ENCODE measurements around the gene OR5AU1.

Gene OR5AU1

DNA sequence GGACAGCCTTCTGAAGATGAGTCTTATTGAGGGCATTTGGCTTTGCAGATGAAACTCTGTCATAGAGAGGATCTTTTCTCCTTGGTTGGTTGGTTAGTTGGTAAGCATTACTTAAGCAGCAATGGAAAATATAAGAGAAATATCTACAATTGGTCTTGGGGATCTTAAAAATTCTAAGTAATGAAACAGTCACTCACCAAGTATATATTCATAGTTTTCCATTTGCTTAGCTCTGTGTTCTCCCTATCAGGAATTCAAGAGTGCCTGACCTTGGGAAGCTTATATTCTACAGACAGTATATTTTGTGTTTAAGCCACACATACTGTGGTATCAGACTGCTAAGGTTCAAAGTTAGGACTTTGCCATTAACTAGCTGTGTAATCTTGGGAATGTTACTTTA, at the start of gene OR5AU1:
Gene OR5AU1, minus strand, starts transcription at position 101 of the 400 bp plus-strand sequence. CDS start 191 bp downstream, outside the sequence.
- DNase-seq = no peak

DNA sequence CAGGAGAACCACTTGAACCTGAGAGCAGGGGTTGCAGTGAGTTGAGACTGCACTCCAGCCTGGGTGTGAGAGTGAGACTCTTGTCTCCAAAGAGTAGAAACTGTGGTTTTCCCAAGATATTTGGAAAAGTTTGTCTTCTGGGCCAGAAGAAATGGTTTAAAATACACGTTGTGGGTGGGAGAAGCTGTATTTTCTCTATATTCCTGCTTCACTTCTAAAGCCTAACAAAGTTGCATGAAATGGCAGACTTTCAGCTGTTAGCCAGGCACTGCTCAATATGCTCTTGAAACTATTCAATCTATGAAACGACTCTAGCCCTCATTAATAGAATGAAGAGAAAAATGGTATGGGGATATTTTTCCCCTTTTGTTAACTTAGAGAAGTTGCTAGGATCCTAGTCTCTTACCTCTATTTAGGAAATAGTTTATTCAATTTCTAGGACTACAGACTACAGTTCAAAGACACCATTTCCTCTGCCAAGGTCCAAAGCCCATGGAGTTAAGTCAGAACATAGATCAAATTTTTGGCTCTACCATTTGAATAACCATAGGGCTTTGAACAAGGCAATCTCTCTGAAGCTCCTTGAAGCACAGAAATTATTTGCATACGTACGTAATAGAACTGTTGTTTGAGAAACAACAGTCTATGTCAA, 49.3 kb upstream of the OR5AU1 start:
- DNase-seq = no peak

DNA sequence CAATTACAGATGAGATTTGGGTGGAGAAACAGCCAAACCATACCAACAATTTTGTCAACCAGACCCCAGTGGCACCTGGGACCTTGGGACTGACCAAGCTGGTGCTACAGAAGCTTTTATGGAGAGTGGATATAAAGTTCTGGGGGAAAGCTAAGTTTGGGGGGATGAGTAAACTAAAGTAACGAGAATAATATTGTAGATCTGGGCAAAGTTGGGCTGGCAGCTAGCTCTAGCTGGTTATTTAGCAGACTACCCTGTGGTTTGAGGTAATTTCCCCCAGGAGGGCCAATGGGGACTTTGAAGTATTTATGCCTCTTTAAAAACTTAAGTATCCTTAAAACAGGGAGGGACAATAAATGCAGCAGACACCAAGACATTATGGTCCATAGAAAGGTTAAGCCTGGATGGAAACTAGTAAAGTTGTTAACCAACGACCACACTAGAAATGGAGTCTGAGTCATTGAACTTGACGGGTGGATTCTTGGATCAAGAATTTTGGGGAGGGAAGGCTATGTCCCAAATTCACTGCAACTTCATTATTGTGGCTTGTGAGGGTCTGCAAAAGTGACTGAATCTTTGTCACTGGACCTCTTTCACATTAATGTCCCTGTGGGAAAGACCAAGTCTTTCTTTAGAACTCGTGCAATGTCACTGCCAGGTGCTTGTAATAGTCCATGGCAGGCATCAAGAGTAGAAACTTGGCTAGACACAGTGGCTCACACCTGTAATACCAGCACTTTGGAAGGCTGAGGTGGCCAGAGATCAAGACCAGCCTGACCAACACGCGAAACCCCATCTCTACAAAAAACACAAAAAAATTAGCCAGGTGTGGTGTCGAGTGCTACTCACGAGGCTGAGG, 48.5 kb upstream of the OR5AU1 start:
- no peak for DNase-seq

DNA sequence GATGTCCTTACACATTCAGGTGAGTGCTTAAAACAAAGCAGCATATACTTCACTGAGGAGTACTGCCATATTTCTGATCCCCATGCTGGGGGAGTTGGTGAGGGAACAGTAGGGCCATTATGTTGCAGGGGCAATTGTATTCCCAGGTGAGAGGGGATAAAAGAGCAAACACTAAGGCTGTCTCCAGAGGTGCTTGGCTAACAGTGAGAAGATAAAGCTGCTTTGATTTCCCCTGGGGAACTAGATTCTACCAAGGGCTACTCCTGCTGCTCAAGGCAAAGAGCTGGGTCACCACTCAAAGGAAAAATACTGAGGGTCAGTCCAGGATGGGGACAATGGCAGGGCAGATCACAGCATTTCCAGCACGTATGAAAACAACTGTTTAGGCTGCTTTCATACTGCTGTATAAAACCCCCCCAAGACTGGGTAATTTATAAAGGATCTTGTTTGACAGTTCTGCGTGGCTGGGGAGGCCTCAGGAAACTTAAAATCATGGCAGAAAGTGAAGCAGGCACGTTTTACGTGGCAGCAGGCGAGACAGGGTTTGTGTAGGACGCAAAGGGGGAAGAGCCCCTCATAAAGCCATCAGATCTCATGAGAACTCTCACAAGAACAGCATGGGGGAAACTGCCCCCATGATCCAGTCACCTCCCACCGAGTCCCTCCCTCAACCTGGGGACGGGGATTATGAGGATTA, 47.8 kb upstream of the OR5AU1 start:
- DNase-seq = no peak

DNA sequence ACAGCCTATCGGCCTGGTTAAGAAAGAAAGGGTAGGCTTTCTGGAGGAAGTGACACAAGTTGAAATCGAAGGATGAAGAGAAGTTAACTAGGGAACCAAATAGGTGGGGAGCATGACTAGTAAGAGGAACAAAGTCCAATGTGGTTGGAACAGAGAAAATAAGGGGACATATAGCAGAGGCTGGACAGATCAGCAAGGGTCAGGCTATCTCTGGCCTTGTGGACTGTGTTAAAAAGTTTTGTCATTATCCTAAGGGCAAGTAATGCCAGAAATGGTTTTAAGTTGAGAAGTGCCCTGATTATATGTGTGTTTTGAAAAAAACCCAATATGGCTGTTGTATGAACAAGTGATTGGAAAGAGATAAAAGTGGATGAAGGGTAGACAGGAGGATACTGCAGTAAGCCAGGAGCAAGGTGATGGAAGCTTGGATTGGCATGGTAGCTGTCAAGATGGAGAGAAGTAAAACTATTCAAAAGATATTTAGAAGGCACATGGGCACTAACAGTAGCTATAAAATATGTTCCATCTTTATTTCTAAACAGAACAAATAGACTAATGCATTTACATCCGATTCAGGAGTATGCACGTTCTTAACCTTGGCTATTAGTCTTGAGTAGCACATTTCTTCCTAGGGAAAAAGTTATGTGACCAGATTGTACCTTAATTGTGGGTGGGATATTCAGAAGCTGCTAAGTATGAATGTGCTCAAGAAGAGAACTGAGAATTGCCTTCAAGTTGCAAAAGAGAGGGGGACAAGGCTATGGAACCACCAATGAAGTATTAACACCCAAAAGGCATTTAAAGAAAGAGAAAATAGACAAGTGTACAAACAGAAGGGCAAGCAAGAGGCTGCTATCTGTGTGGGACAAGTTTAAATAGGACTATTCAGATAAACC, 46.8 kb upstream of the OR5AU1 start:
- DNase-seq = no peak

DNA sequence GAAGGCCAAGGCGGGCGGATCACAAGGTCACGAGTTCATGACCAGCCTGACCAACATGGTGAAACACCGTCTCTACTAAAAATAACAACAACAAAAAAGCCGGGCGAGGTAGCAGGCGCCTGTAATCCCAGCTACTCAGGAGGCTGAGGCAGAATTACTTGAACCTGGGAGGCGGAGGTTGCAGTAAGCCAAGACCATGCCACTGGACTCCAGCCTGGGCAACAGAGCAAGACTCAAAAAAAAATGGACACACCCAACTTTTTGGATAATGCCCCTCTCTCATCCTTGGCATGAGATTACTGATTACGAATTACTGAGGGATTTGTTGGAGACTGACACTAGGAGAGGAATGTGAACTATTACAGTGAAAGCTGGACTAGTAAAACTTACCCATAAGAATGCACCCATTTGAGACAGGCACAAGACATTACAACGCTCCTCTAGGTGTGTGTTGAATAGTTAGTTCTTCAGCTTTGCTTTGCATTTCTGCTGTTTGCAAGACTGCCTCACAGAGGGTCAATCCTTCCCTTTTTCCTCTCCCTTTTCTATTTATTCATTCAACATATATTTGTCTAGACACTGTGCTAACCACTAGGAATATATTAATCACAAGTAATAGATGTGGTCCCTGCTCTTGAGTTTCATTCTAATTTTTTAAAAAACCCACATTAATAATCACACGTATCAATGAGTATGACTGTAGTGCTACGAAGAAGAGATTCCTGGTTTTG, 46.0 kb upstream of the OR5AU1 start:
- no peak for DNase-seq

DNA sequence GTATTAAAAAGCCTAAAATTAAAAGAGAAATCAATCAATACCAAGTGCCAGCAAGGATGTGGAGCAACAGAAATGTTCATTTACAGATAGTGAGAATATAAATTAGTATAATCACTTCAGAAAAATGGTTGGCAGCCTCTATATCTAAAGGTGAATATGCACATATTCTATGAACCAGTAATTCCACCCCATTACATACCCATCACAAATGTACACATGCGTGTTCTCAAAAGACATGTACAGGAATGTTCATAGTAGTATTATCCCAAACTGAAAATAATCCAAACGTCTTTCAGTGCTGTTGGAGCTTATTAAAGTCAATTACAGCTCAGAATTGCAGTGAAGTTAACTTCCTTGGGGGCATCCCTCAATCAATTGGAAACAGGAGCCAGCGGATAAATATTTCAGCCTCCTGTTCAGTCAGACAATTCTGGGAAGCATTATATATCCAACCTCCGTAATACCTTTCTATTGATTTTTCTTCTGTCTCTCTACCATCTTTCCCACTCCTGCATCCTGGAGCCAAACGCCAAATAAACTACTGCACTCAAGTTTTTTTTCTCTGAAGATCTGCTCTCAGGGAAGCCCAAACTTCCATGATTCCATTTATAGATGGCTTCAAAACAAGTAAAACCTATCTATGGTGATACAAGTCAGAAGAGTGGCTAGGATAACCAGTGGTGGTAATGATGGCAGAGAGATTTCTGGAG, 45.0 kb upstream of the OR5AU1 start:
- DNase-seq = no peak

DNA sequence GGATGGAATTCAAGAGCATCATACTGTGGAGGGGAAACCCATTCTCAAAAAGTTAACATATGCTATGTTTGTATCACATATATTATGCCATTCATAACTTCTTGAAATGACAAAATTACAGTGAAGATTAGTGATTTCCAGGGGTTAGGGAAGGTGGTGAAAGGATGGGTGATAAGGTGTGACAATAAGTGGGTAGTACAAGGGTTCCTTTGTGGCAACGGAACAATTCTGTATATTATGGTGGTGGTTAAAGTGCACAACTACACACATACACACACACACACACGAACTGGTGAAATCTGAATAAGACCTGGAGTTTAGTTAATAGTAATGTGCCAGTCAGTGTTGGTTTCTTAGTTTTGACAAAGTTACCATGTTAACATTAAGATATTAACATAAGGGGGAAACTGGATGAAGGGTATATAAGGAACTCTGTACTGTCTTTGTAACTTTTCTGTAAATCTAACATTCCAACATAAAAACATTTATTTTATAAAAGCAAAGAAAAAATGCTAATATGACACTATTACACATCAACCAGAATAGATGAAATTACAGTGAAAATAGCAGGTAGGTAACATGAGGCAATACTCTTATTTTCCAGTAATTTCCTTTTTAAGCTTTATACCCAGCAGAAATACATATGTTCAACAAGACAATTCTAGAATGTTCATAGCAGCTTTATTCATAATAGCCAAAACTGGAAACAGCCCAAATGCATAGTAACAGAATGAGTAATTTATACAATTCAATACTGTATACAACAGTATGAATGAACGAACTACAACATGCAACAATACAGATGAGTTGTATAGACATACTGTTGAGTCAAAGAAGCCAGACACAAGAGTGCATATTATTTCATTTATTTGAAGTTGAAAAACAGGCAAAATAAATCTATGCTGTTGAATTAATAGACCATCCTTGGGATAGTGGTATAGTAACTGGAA, 44.0 kb upstream of the OR5AU1 start:
- no peak for DNase-seq

DNA sequence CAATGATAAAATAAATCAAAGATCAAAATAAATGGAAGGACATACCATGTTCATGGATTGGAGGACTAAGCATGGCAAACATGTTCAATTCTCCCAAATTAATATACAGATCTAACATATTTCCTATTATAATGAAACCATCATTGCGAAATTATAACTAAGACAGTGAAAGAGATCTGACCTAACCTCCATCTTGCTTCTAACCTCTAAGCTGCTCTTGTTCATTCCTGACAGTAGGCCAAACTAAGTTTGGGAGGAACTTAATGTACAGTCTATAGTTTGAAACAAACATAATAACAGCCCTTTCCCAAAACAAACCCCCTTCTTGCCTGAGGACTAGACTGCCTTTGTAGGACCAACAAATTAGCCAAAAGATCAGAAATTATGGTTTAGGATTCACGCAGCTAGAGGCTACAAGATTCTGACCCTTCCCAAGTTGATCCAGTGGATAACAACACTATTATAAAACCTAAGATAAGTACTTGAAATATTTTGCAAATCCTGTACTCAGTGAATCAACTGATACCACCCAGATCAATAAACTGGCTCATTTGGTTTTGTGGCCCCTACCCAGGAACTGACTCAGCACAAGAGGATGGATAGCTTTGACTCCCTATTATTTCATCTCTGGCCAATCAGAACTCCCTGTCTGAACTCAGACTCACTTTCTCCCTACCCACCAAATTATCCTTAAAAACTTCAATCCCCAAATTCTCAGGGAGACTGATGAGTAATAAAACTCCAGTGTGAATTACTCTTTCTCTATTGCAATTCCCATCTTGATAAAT, 41.7 kb upstream of the OR5AU1 start:
- DNase-seq = no peak

DNA sequence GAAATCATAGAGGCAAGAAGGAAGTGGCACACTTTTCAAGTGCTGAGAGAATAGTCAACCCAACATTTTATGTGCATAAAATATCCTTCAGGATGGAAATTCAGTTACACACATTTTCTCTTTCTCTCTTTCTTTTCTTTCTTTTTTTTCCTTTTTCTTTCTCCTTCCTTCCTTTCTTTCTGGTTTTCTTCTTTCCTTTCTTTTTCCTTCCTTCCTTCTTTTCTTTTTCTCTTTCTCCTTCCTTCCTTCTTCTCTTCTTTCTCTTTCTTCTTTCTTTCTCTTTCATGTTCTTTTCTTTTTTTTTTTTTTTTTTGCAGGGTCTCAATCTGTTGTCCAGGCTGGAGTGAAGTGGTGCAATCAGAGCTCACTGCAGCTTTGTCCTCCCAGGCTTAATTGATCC, 38.7 kb upstream of the OR5AU1 start:
- DNase-seq = no peak

DNA sequence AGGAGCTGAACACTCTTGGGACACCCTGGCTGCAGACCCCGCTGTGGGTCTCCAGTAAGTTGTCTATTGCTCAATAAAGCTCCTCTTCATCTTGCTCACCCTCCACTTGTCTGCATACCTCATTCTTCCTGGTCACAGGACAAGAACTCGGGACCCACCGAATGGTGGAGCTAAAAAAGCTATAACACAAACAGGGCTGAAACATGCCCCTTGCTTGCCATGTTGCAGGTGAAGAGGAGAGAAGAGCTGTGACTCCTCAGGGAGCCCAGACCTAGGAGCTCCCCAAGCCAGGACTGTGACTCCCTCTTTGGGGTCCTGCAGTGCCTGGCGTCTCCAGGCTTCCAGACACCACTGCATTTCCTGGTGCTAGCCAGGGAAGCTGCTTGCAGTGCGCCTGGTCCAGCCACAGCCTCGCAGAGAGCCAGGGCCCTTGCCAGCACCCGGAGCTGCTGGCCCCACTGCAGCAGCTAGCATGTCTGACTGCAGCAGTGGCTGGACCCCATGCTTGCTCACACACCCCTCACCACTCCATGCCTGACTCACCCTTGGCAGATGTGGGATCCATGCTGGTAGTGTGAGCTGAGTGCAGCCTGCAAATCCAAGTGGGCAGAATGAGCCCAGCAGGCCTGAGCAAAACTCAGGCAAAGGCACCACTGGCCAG, 37.1 kb upstream of the OR5AU1 start:
- no peak for DNase-seq

DNA sequence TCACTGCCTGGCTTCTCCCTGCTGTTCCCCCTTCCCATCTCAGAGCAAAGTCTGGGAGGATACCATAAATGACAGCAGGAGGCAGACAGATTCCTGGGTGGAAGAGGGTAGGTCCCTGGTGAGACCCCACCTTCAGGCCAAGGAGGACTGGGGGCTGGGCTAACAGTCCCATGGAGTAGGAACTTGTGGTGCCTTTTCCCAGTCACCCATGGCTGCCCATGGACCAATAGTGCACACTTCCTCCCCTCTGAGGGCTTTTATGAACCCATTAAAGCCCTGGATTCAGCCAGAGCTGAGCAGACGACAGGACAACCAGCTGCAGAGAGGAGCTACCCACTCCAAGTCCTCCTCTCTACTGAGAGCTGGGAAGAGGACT, 36.6 kb upstream of the OR5AU1 start:
- no peak for DNase-seq

DNA sequence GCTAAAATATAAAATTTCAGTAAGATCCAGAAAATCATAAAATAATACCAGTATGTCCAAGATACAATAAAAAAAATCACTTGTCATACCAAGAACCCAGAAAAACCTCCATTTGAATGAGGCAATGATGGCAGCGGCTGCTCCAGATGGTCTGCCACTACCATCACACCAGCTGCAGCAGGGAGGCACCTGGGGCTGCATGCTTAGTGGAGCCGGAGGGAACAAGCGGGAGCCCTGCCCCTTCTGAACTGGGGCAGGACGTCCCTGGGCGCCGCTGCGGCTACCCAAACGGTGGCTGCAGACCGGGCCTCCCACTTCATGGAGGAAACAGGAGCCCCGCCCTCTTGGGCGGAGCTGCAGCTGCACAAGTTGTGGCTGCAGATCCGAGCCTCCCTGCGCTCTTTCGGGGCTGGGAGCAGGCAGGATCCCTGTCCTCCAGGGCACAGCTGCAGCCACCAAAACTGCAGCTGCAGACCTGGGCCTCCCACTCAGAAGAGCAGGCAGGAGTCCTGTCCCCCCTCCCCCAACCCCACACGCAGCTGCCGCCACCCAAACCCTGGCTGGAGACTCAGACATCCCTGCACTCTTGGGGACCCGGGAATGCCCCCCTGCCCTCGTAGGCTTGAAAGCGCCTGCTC, 36.1 kb upstream of the OR5AU1 start:
- peak; percentile 66 for DNase-seq

DNA sequence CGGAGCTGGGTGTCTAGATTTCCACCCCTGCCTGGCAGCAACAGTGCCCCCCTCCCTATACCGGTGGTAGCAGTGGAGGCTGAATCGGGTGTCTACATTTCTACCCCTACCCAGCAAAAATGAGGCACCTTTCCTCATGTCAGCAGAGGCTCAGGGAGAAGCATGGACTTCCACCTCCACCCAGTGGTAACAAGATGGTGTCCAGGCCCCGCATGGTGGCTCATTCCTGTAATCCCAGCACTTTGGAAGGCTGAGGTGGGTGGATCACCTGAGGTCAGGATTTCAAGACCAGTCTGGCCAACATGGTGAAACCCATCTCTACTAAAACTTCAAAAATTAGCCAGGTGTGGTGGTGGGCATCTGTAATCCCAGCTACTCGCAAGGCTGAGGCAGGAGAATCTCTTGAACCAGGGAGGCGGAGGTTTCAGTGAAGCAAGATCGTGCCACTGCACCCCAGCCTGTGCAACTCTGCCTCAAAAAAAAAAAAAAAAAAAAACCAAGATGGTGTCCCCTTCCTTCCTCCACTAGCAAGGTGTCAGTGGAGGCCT, 35.5 kb upstream of the OR5AU1 start:
- no peak for DNase-seq

DNA sequence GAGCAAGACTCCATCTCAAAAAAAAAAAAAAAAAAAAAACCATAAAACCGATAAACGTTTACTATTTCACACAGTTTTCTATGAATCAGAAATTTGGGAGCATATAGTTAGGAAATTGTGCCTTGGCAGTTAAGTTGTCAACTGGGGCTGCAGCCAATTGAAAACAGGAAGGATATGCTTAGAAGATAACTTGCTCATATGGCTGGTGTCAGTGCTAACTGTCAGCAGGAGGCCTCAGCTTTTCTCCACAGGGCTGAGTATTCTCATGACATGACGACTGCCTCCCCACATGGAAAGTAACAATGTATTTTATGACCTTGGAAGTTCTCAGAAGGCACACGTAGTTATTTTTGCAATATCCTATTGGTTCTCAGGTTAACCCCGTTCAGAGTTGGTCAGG, 29.6 kb upstream of the OR5AU1 start:
- no peak for DNase-seq

DNA sequence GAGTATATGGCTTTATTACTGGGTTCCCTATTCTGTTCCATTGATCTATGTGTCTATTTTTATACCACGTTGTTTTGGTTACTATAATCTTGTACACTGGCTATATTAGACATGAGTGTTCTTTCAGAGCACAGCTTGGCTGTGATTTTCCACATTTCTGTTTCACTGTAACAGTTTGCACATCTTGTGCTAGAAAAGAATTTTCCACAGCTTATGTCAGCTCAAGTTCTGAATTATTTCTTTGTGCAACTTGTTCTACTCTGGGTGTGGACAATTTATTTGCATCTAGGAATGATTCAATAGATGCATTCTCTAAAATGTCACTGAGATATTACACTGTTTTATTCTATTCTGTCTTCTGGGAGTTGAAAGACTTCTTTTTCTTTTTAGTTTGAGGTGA, 28.4 kb upstream of the OR5AU1 start:
- no peak for DNase-seq

DNA sequence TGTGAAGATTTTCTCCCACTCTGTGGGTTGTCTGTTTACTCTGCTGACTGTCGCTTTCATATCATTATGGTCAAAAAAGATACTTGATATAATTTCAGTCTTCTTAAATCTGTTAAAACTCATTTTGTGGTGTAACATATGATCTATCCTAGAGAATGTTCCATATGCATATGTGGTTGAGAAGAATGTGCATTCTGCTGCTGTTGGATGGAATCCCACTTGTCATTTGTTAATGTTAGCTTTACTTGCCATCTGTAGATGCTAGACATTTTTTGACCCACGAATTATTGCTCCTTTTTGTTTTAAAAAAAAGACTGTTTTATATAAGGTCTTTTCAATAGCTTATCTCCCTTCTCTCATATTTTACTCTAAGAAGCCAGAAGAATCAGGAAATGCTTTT, 26.3 kb upstream of the OR5AU1 start:
- DNase-seq = no peak

DNA sequence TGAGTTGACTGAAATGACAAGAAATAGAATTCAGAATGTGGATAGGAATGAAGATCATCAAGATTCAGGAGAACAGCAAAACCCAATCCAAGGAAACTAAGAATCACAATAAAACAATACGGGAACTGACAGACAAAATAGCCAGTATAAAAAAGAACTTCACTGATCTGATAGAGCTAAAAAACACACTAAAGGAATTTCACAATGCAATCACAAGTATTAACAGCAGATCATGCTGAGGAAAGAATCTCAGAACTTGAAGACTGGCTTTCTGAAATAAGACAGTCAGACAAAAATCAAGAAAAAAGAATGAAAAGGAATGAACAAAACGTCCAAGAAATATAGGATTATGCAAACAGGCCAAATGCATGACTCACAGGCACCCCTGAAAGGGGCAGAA, 15.3 kb upstream of the OR5AU1 start:
- DNase-seq = no peak
